WTC11 (cell line): ENCODE measurements around the gene RLIM. TPM values are rescaled to one million over a fixed set of nuclear protein-coding genes. Genes with fewer than 3 reads are reported as not detected.

ENCODE experiments used
- ATAC-seq: fragments of 200-7000 bp; cut with Tn5 transposase; 2 replicates; pipeline ENCODE4 v1.10.0; 2021; ENCODE audit warnings: mild to moderate bottlenecking, moderate library complexity
- CTCF ChIA-PET: fragments of 300-600 bp; sonication (Branson Sonifier 250); formaldehyde crosslinking; loops from one replicate; lab custom pipeline; 2021; ENCODE audit warnings: antibody characterized with exemption; lab: Charles Lee
- POLR2A ChIA-PET: fragments of 350-600 bp; sonication (Branson Sonifier 250); formaldehyde crosslinking; loops from one replicate; lab custom pipeline; 2021; ENCODE audit warnings: antibody characterized with exemption; lab: Charles Lee
- DNase-seq: peaks from one replicate; pipeline ENCODE4 v3.0.0; 2021; ENCODE audit warnings: low spot score
- H3K27ac Mint-ChIP-seq: 2 replicates; pipeline ENCODE4 v1.8.0; 2021; ENCODE audit warnings: mixed read lengths
- H3K27me3 Mint-ChIP-seq: 2 replicates; pipeline ENCODE4 v1.8.0; 2021; ENCODE audit warnings: low read depth, mild to moderate bottlenecking, moderate library complexity, mixed read lengths
- H3K36me3 Mint-ChIP-seq: 2 replicates; pipeline ENCODE4 v1.8.0; 2021; ENCODE audit warnings: mixed read lengths
- H3K4me1 Mint-ChIP-seq: 2 replicates; pipeline ENCODE4 v1.8.0; 2022; ENCODE audit warnings: mixed read lengths
- H3K4me3 Mint-ChIP-seq: 2 replicates; pipeline ENCODE4 v1.8.0; 2021; ENCODE audit warnings: mild to moderate bottlenecking, moderate library complexity, mixed read lengths
- H3K9me3 Mint-ChIP-seq: 2 replicates; pipeline ENCODE4 v1.8.0; 2021; ENCODE audit warnings: mixed read lengths
- AR ChIP-seq: fragments of 250-450 bp; sonication (Bioruptor Pico); IDR thresholded peaks from 2 replicates; pipeline ENCODE4 v1.9.0; 2021; ENCODE audit warnings: mild to moderate bottlenecking
- ARID4B ChIP-seq: sonication (generic); formaldehyde crosslinking; IDR thresholded peaks from 2 replicates; pipeline ENCODE4 v1.8.0; 2023; ENCODE audit warnings: missing genetic modification reagents, mild to moderate bottlenecking, borderline replicate concordance
- CREM ChIP-seq: sonication (generic); formaldehyde crosslinking; IDR thresholded peaks from 2 replicates; pipeline ENCODE4 v1.8.1; 2022; ENCODE audit warnings: mild to moderate bottlenecking, missing genetic modification reagents, moderate library complexity
- ELF4 ChIP-seq: sonication (generic); formaldehyde crosslinking; IDR thresholded peaks from 2 replicates; pipeline ENCODE4 v1.8.1; 2022; ENCODE audit warnings: low read depth, mild to moderate bottlenecking, moderate library complexity, missing genetic modification reagents
- GRHL2 ChIP-seq: fragments of 250-450 bp; sonication (Bioruptor Pico); IDR thresholded peaks from 2 replicates; pipeline ENCODE4 v1.8.0; 2022; ENCODE audit warnings: mild to moderate bottlenecking, moderate library complexity; ENCODE audit not compliant: insufficient replicate concordance, severe bottlenecking
- HMGA2 ChIP-seq: fragments of 250-450 bp; sonication (Bioruptor Pico); IDR thresholded peaks from 2 replicates; pipeline ENCODE4 v1.4.0; 2021; ENCODE audit warnings: mild to moderate bottlenecking, moderate library complexity
- IRF2 ChIP-seq: sonication (generic); formaldehyde crosslinking; IDR thresholded peaks from 2 replicates; pipeline ENCODE4 v1.8.0; 2022; ENCODE audit warnings: low read depth, missing genetic modification reagents, borderline replicate concordance
- JAZF1 ChIP-seq: fragments of 250-450 bp; sonication (Bioruptor Pico); IDR thresholded peaks from 2 replicates; pipeline ENCODE4 v1.9.0; 2021; ENCODE audit warnings: moderate library complexity, mild to moderate bottlenecking, inconsistent platforms
- NR2C2 ChIP-seq: sonication (generic); formaldehyde crosslinking; IDR thresholded peaks from 2 replicates; pipeline ENCODE4 v1.8.0; 2022; ENCODE audit warnings: mild to moderate bottlenecking, missing genetic modification reagents
- NR3C1 ChIP-seq: sonication (generic); formaldehyde crosslinking; conservative IDR thresholded peaks from 2 replicates; pipeline ENCODE4 v1.8.1; 2023; ENCODE audit warnings: low read depth, mild to moderate bottlenecking, missing genetic modification reagents
- OVOL2 ChIP-seq: fragments of 250-450 bp; sonication (Bioruptor Pico); IDR thresholded peaks from 2 replicates; pipeline ENCODE4 v1.9.0; 2021; ENCODE audit warnings: mild to moderate bottlenecking, borderline replicate concordance
- PRRX2 ChIP-seq: fragments of 250-450 bp; sonication (Bioruptor Pico); IDR thresholded peaks from 2 replicates; pipeline ENCODE4 v1.8.0; 2021; ENCODE audit warnings: mild to moderate bottlenecking
- TP53 ChIP-seq: sonication (generic); formaldehyde crosslinking; IDR thresholded peaks from 2 replicates; pipeline ENCODE4 v1.8.1; 2023; ENCODE audit warnings: mild to moderate bottlenecking, missing genetic modification reagents
- USF2 ChIP-seq: sonication (generic); formaldehyde crosslinking; IDR thresholded peaks from 2 replicates; pipeline ENCODE4 v1.8.1; 2023; ENCODE audit warnings: mild to moderate bottlenecking, missing genetic modification reagents, moderate library complexity
- ZNF138 ChIP-seq: sonication (generic); formaldehyde crosslinking; conservative IDR thresholded peaks from 2 replicates; pipeline ENCODE4 v1.8.1; 2022; ENCODE audit warnings: mild to moderate bottlenecking, moderate library complexity, missing genetic modification reagents
- ZNF263 ChIP-seq: sonication (generic); formaldehyde crosslinking; IDR thresholded peaks from 2 replicates; pipeline ENCODE4 v1.8.1; 2022; ENCODE audit warnings: low read depth, mild to moderate bottlenecking, moderate library complexity, missing genetic modification reagents
- total RNA-seq: library from RNA; stranded (reverse); gene quantifications from 3 replicates; pipeline ENCODE4 v1.2.3, GENCODE V29; 2021
- TF ChIP-seq, protein P1 (sequence below): fragments of 250-450 bp; sonication (Bioruptor Pico); IDR thresholded peaks from 2 replicates; pipeline ENCODE4 v2.1.2; 2022; ENCODE audit warnings: mild to moderate bottlenecking, moderate library complexity
- TF ChIP-seq, protein P2 (sequence below): sonication (generic); formaldehyde crosslinking; IDR thresholded peaks from 2 replicates; pipeline ENCODE4 v1.8.1; 2022; ENCODE audit warnings: mild to moderate bottlenecking, moderate library complexity, missing genetic modification reagents
- TF ChIP-seq, protein P3 (sequence below): fragments of 250-450 bp; sonication (Bioruptor Pico); IDR thresholded peaks from 2 replicates; pipeline ENCODE4 v1.9.0; 2021; ENCODE audit warnings: mild to moderate bottlenecking
- TF ChIP-seq, protein P4 (sequence below): sonication (generic); formaldehyde crosslinking; IDR thresholded peaks from 2 replicates; pipeline ENCODE4 v1.8.0; 2022; ENCODE audit warnings: mild to moderate bottlenecking, missing genetic modification reagents

Gene RLIM
- total RNA-seq, 1 experiment from 2014 or later = 34.4 TPM

- POLR2A ChIA-PET = no interaction called here
- TF ChIP-seq ZNF263 (no peak), ELF4 (CRISPR knock-in tag) (no peak), USF2 (no peak), NR3C1 (CRISPR knock-in tag) (no peak), OVOL2 (CRISPR knock-in tag) (no peak), HMGA2 (CRISPR knock-in tag) (no peak), AR (CRISPR knock-in tag) (no peak), IRF2 (CRISPR knock-in tag) (no peak), GRHL2 (CRISPR knock-in tag) (no peak), PRRX2 (CRISPR knock-in tag) (no peak), ARID4B (CRISPR knock-in tag) (no peak), NR2C2 (no peak), ZNF138 (CRISPR knock-in tag) (no peak), TP53 (CRISPR knock-in tag) (no peak), JAZF1 (no peak), CREM (CRISPR knock-in tag) (no peak)
- TF ChIP-seq, protein P1, sequence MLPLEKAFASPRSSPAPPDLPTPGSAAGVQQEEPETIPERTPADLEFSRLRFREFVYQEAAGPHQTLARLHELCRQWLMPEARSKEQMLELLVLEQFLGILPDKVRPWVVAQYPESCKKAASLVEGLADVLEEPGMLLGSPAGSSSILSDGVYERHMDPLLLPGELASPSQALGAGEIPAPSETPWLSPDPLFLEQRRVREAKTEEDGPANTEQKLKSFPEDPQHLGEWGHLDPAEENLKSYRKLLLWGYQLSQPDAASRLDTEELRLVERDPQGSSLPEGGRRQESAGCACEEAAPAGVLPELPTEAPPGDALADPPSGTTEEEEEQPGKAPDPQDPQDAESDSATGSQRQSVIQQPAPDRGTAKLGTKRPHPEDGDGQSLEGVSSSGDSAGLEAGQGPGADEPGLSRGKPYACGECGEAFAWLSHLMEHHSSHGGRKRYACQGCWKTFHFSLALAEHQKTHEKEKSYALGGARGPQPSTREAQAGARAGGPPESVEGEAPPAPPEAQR (CRISPR knock-in tag) = no peak
- TF ChIP-seq, protein P2, sequence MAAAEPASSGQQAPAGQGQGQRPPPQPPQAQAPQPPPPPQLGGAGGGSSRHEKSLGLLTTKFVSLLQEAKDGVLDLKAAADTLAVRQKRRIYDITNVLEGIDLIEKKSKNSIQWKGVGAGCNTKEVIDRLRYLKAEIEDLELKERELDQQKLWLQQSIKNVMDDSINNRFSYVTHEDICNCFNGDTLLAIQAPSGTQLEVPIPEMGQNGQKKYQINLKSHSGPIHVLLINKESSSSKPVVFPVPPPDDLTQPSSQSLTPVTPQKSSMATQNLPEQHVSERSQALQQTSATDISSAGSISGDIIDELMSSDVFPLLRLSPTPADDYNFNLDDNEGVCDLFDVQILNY (CRISPR knock-in tag) = no peak
- TF ChIP-seq, protein P3, sequence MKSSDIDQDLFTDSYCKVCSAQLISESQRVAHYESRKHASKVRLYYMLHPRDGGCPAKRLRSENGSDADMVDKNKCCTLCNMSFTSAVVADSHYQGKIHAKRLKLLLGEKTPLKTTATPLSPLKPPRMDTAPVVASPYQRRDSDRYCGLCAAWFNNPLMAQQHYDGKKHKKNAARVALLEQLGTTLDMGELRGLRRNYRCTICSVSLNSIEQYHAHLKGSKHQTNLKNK = no peak
- TF ChIP-seq, protein P4, sequence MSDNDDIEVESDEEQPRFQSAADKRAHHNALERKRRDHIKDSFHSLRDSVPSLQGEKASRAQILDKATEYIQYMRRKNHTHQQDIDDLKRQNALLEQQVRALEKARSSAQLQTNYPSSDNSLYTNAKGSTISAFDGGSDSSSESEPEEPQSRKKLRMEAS = no peak
- H3K4me1 Mint-ChIP-seq = peaks cover 22% of the 10 kb centered on the region
- DNase-seq (no peak), ATAC-seq (no peak)
- CTCF ChIA-PET = interaction anchor here (1.1 kb wide), 1 partner anchor 159 kb away, joined by 3 read pairs; no protein-coding TSS in a partner anchor
- no peak overlapping the region for H3K27ac Mint-ChIP-seq
- H3K36me3 Mint-ChIP-seq = no peaks in the 10 kb centered on the region
- H3K27me3 Mint-ChIP-seq = no peaks in the 10 kb centered on the region; the same call in 1 of the 2 replicates
- H3K9me3 Mint-ChIP-seq = no peaks in the 10 kb centered on the region
- no peak overlapping the region for H3K4me3 Mint-ChIP-seq
Measured at GRCh38 chrX:74540635-74541249, 73.7 kb downstream of the RLIM start.
